ENCODE results near the gene AMOTL2. TPM values are rescaled to one million over a fixed set of nuclear protein-coding genes. Genes with fewer than 3 reads are reported as not detected.

Gene AMOTL2
- total RNA-seq, 1 experiment from 2014 or later: 146 TPM

DNA sequence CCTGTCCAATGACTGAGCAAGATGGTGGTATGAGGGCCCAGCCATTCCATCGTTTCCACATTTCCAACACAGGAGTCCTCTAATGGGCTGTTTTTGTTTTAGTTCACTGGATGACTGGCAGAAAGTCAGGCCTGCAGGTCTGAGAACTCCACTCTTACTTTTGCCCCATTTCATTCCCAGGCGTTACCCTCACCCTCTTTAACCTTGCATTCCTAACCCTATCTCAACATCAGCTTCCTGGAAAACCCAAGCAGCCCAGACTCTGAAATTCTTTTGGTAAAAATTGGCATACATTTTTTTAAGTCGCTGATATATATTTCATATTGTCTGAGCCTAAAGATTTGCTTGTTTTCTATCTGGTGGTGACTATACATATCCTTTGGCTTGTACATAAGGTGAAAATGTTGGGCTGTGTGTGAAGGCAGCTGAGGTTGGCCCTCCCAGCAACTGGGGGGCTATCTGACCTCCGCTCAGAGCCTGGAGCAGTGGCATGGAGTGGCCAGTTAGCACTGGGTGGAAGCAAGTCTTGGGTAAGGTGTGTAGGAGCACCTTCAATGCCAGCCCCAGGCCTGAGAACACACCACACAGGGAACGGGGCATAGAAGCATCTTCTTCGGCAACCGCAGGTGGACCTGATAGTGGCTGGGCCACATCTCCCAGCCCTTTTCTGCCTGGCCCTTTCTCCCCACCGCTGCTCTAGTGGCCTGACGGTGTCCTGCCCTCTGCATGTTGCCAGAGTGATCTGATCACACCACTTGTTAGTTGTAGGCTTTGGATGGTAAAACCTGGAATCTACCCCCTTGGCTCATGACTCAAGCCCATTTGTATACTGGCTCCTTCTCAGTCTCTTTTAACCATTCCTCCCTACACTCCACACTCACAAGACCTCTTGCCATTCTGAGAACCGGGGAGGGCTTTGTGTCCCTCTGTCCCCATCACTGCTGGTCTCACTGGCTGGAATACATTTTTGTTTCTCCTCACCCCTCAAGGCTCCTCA lies 50.0 kb downstream of the AMOTL2 start:
- no TSS peak for BruUV-seq (replicated peaks)
- Histone ChIP-seq H3K4me3 (ENCODE audit: low read depth in 2 of 2, low read length in 2 of 2) (no peak overlapping the region), H3K27me3 (ENCODE audit: control insufficient read depth, insufficient read depth, low read length) (no peaks in the 10 kb centered on the region), H3K27ac (ENCODE audit: low read length) (peak overlapping the region; percentile 93), H3K9me3 (ENCODE audit: control insufficient read depth, insufficient read depth, low read depth, low read length) (no peaks in the 10 kb centered on the region), H3K36me3 (ENCODE audit: control insufficient read depth, insufficient read depth, low read length) (no peaks in the 10 kb centered on the region), H3K4me1 (ENCODE audit: control insufficient read depth, insufficient read depth, low read length) (peaks cover 58% of the 10 kb centered on the region)
- intact Hi-C loops (cut with micrococcal nuclease; ENCODE audit: unreplicated experiment) (no loop called here), in situ Hi-C loops (cut with HindIII; ENCODE audit: low pct_unique_long_range_greater_than_20kb, low sequenced_read_pairs) (no loop called here)
- ATAC-seq (no peak), DNase-seq (ENCODE audit: low read depth, low spot score) (no peak)
- POLR2A ChIA-PET: no interaction called here
- no peak for TF ChIP-seq TCF7L2 (IDR thresholded peaks at IDR 0.05; ENCODE audit: low read depth, low read length)
- TF ChIP-seq, protein P1, sequence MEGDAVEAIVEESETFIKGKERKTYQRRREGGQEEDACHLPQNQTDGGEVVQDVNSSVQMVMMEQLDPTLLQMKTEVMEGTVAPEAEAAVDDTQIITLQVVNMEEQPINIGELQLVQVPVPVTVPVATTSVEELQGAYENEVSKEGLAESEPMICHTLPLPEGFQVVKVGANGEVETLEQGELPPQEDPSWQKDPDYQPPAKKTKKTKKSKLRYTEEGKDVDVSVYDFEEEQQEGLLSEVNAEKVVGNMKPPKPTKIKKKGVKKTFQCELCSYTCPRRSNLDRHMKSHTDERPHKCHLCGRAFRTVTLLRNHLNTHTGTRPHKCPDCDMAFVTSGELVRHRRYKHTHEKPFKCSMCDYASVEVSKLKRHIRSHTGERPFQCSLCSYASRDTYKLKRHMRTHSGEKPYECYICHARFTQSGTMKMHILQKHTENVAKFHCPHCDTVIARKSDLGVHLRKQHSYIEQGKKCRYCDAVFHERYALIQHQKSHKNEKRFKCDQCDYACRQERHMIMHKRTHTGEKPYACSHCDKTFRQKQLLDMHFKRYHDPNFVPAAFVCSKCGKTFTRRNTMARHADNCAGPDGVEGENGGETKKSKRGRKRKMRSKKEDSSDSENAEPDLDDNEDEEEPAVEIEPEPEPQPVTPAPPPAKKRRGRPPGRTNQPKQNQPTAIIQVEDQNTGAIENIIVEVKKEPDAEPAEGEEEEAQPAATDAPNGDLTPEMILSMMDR (IDR thresholded peaks at IDR 0.05): no peak
- no peak for TF ChIP-seq SIN3A (IDR thresholded peaks at IDR 0.05; ENCODE audit: borderline replicate concordance, insufficient read depth, low read depth, low read length)
- TF ChIP-seq, protein P2, sequence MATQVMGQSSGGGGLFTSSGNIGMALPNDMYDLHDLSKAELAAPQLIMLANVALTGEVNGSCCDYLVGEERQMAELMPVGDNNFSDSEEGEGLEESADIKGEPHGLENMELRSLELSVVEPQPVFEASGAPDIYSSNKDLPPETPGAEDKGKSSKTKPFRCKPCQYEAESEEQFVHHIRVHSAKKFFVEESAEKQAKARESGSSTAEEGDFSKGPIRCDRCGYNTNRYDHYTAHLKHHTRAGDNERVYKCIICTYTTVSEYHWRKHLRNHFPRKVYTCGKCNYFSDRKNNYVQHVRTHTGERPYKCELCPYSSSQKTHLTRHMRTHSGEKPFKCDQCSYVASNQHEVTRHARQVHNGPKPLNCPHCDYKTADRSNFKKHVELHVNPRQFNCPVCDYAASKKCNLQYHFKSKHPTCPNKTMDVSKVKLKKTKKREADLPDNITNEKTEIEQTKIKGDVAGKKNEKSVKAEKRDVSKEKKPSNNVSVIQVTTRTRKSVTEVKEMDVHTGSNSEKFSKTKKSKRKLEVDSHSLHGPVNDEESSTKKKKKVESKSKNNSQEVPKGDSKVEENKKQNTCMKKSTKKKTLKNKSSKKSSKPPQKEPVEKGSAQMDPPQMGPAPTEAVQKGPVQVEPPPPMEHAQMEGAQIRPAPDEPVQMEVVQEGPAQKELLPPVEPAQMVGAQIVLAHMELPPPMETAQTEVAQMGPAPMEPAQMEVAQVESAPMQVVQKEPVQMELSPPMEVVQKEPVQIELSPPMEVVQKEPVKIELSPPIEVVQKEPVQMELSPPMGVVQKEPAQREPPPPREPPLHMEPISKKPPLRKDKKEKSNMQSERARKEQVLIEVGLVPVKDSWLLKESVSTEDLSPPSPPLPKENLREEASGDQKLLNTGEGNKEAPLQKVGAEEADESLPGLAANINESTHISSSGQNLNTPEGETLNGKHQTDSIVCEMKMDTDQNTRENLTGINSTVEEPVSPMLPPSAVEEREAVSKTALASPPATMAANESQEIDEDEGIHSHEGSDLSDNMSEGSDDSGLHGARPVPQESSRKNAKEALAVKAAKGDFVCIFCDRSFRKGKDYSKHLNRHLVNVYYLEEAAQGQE (IDR thresholded peaks at IDR 0.05; ENCODE audit: insufficient read depth in 1 of 2, low read depth in 2 of 2, low read length in 1 of 2): no peak
- no peak for TF ChIP-seq POLR2AphosphoS5 (IDR thresholded peaks at IDR 0.05; ENCODE audit: low read depth, low read length)
- CTCF ChIA-PET: interaction anchor here (0.5 to 0.6 kb wide), 2 partner anchors 11 to 75 kb away, joined by 3 to 5 read pairs; no protein-coding TSS in a partner anchor

DNA sequence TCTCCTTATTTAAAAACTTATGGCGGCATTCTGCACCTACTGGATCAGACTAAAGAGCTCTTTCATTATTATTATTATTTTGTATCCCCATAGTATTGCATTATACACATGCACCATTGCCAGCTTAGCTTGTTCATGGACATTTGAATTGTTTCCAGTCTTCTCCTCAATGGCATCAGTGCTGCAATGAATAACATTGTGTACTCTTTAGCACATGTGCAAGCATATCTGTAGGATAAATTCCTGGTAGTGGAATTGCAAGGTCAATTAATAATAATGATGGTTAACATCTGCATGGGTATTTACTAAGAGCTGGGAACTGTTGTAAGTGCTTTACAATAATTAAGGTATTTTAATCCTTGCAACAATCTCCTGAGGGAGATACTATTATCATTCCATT lies 52.0 kb downstream of the AMOTL2 start:
- CTCF ChIA-PET: interaction anchor here (0.9 to 1.3 kb wide), 2 partner anchors 44 to 78 kb away, joined by 3 read pairs; no protein-coding TSS in a partner anchor
- intact Hi-C loops (cut with micrococcal nuclease; ENCODE audit: unreplicated experiment): no loop called here
- H3K4me1 ChIP-seq (ENCODE audit: control insufficient read depth, insufficient read depth, low read length): peaks cover 46% of the 10 kb centered on the region
- no TSS peak for BruUV-seq (replicated peaks)
- DNase-seq (ENCODE audit: low read depth, low spot score): no peak
- H3K36me3 ChIP-seq (ENCODE audit: control insufficient read depth, insufficient read depth, low read length): no peaks in the 10 kb centered on the region
- no peaks in the 10 kb centered on the region for H3K9me3 ChIP-seq (ENCODE audit: control insufficient read depth, insufficient read depth, low read depth, low read length)
- no peaks in the 10 kb centered on the region for H3K27me3 ChIP-seq (ENCODE audit: control insufficient read depth, insufficient read depth, low read length)
- TF ChIP-seq, protein P2 (IDR thresholded peaks at IDR 0.05; ENCODE audit: insufficient read depth in 1 of 2, low read depth in 2 of 2, low read length in 1 of 2): no peak
- TF ChIP-seq, protein P1 (IDR thresholded peaks at IDR 0.05): no peak
- TF ChIP-seq TCF7L2 (IDR thresholded peaks at IDR 0.05; ENCODE audit: low read depth, low read length) (no peak), POLR2AphosphoS5 (IDR thresholded peaks at IDR 0.05; ENCODE audit: low read depth, low read length) (no peak), SIN3A (IDR thresholded peaks at IDR 0.05; ENCODE audit: borderline replicate concordance, insufficient read depth, low read depth, low read length) (no peak)
- no peak for ATAC-seq
- POLR2A ChIA-PET: no interaction called here
- H3K4me3 ChIP-seq (ENCODE audit: low read depth in 2 of 2, low read length in 2 of 2): no peak overlapping the region
- peak overlapping the region; percentile 45; the same call in 1 of the 2 replicates for H3K27ac ChIP-seq (ENCODE audit: low read length)
- in situ Hi-C loops (cut with HindIII; ENCODE audit: low pct_unique_long_range_greater_than_20kb, low sequenced_read_pairs): no loop called here

All from Panc1 (cell line).